Nephron progenitor cell (in vitro differentiated cells): ENCODE results near the gene DNAAF8.

Experiments
- DNase-seq: peaks from one replicate; pipeline ENCODE4 v3.0.0; 2021
- H3K27ac Mint-ChIP-seq: 2 replicates; pipeline ENCODE4 v1.8.0; 2021; ENCODE audit warnings: mild to moderate bottlenecking, moderate library complexity, mixed read lengths
- H3K27me3 Mint-ChIP-seq: 2 replicates; pipeline ENCODE4 v1.8.0; 2021; ENCODE audit warnings: mild to moderate bottlenecking, low read depth, mixed read lengths; ENCODE audit not compliant: poor library complexity
- H3K36me3 Mint-ChIP-seq: 2 replicates; pipeline ENCODE4 v1.8.0; 2021; ENCODE audit warnings: low read depth, mixed read lengths
- H3K4me1 Mint-ChIP-seq: 2 replicates; pipeline ENCODE4 v1.8.0; 2021; ENCODE audit warnings: mixed read lengths
- H3K4me3 Mint-ChIP-seq: 2 replicates; pipeline ENCODE4 v1.8.0; 2021; ENCODE audit warnings: mild to moderate bottlenecking, moderate library complexity, mixed read lengths
- H3K9me3 Mint-ChIP-seq: 2 replicates; pipeline ENCODE4 v1.8.0; 2021; ENCODE audit warnings: mild to moderate bottlenecking, moderate library complexity, mixed read lengths
- CTCF ChIP-seq: fragments of 200-600 bp; sonication (generic); IDR thresholded peaks from 2 replicates; pipeline ENCODE4 v1.5.0; 2021; ENCODE audit warnings: antibody characterized with exemption

The DNAAF8 gene

GRCh38 chr16:4767872-4768548, 33.7 kb downstream of the DNAAF8 start:
- TF ChIP-seq CTCF: no peak
- Mint-ChIP-seq H3K27ac (no peak overlapping the region), H3K27me3 (no peaks in the 10 kb centered on the region), H3K36me3 (peaks cover 6% of the 10 kb centered on the region), H3K4me1 (peaks cover 25% of the 10 kb centered on the region), H3K9me3 (no peaks in the 10 kb centered on the region), H3K4me3 (peak overlapping the region; percentile 82)
- DNase-seq: no peak

- no peak for TF ChIP-seq CTCF
- DNase-seq: peak; percentile 98
- peaks cover 4% of the 10 kb centered on the region for H3K36me3 Mint-ChIP-seq
- peak overlapping the region; percentile 82 for H3K4me3 Mint-ChIP-seq
- no peaks in the 10 kb centered on the region for H3K27me3 Mint-ChIP-seq
- H3K9me3 Mint-ChIP-seq: no peaks in the 10 kb centered on the region
- peaks cover 25% of the 10 kb centered on the region for H3K4me1 Mint-ChIP-seq
- H3K27ac Mint-ChIP-seq: peak overlapping the region; percentile 55
Observed at GRCh38 chr16:4768549-4769305, 34.4 kb downstream of the DNAAF8 start.

GRCh38 chr16:4769306-4769638, 34.9 kb downstream of the DNAAF8 start:
- Mint-ChIP-seq H3K4me3 (peak overlapping the region; percentile 82), H3K27me3 (no peaks in the 10 kb centered on the region), H3K36me3 (no peaks in the 10 kb centered on the region), H3K9me3 (no peaks in the 10 kb centered on the region), H3K27ac (peak overlapping the region; percentile 55), H3K4me1 (peaks cover 25% of the 10 kb centered on the region)
- DNase-seq: no peak
- no peak for TF ChIP-seq CTCF

GRCh38 chr16:4771646-4772045, 37.3 kb downstream of the DNAAF8 start:
- no peak for DNase-seq
- H3K27ac Mint-ChIP-seq: no peak overlapping the region
- no peak for TF ChIP-seq CTCF
- H3K27me3 Mint-ChIP-seq: no peaks in the 10 kb centered on the region
- no peak overlapping the region for H3K4me3 Mint-ChIP-seq
- H3K9me3 Mint-ChIP-seq: no peaks in the 10 kb centered on the region
- no peaks in the 10 kb centered on the region for H3K36me3 Mint-ChIP-seq
- peaks cover 14% of the 10 kb centered on the region for H3K4me1 Mint-ChIP-seq

GRCh38 chr16:4772351-4772750, 38.0 kb downstream of the DNAAF8 start:
- TF ChIP-seq CTCF: no peak
- no peaks in the 10 kb centered on the region for H3K36me3 Mint-ChIP-seq
- H3K27ac Mint-ChIP-seq: no peak overlapping the region
- peaks cover 14% of the 10 kb centered on the region for H3K4me1 Mint-ChIP-seq
- H3K27me3 Mint-ChIP-seq: peaks cover 4% of the 10 kb centered on the region
- DNase-seq: no peak
- H3K9me3 Mint-ChIP-seq: no peaks in the 10 kb centered on the region
- H3K4me3 Mint-ChIP-seq: no peak overlapping the region

GRCh38 chr16:4775005-4775404, 40.7 kb downstream of the DNAAF8 start:
- no peak for DNase-seq
- no peaks in the 10 kb centered on the region for H3K36me3 Mint-ChIP-seq
- TF ChIP-seq CTCF: no peak
- no peak overlapping the region for H3K4me3 Mint-ChIP-seq
- no peak overlapping the region for H3K27ac Mint-ChIP-seq
- no peaks in the 10 kb centered on the region for H3K4me1 Mint-ChIP-seq
- H3K9me3 Mint-ChIP-seq: no peaks in the 10 kb centered on the region
- peaks cover 4% of the 10 kb centered on the region for H3K27me3 Mint-ChIP-seq
